Measurements from ENCODE around the gene HBA2. TPM values are rescaled to one million over a fixed set of nuclear protein-coding genes. Genes with fewer than 3 reads are reported as not detected.
"Not testable (repeated sequence)": the region's sequence is repeated elsewhere in the genome, so short reads cannot be mapped to it uniquely, and the experiment has no call there.

HBA2 gene
- total RNA-seq (ENCODE audit: low replicate concordance), result not detected in 2 replicates
- long read RNA-seq, result 0 reads

- not testable (repeated sequence) for H3K27ac Mint-ChIP-seq; H3K4me3 Mint-ChIP-seq; H3K4me1 Mint-ChIP-seq (ENCODE audit: unreplicated experiment); DNase-seq (ENCODE audit: extremely low spot score, unreplicated experiment); H3K36me3 Mint-ChIP-seq; H3K9me3 Mint-ChIP-seq
- H3K27me3 Mint-ChIP-seq, result peaks cover 77% of the 10 kb centered on the region
Measured at GRCh38 chr16:172374-172941, at the start of gene HBA2. HBA2 (plus strand) TSS chr16:172876; CDS start chr16:172913, 37 bp downstream.

DNA sequence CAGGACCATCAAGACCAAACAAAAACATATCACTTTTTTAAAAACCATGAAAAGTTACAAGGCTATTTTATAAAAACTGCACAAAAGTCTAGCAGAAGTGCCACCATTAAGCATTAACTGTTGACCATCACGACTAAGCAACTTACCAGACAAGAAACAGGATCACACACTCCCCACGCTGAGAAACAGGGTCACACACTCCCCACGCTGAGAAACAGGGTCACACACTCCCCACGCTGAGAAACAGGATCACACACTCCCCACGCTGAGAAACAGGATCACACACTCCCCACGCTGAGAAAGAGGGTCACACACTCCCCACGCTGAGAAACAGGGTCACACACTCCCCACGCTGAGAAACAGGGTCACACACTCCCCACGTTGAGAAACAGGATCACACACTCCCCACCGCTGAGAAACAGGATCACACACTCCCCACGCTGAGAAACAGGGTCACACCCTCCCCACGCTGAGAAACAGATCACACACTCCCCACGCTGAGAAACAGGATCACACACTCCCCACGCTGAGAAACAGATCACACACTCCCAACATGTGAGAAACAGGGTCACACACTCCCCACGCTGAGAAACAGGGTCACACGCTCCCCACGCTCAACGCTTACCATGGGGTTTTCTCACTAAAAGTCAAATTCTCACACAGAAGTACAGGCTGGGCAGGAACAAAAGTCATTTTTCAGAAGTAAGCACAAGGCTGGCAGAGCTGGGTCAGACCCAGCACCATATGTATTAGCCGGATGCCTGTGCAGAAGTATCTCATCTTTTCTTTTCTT lies 48.9 kb upstream of the HBA2 start:
- not testable (repeated sequence) for H3K27ac Mint-ChIP-seq; H3K9me3 Mint-ChIP-seq; H3K4me1 Mint-ChIP-seq (ENCODE audit: unreplicated experiment); H3K36me3 Mint-ChIP-seq; DNase-seq (ENCODE audit: extremely low spot score, unreplicated experiment); H3K4me3 Mint-ChIP-seq; H3K27me3 Mint-ChIP-seq

GRCh38 chr16:125011-125410 lies 47.7 kb upstream of the HBA2 start:
- no peaks in the 10 kb centered on the region for H3K4me1 Mint-ChIP-seq (ENCODE audit: unreplicated experiment)
- no peak overlapping the region for H3K27ac Mint-ChIP-seq
- no peak for DNase-seq (ENCODE audit: extremely low spot score, unreplicated experiment)
- no peaks in the 10 kb centered on the region for H3K27me3 Mint-ChIP-seq
- H3K9me3 Mint-ChIP-seq, result no peaks in the 10 kb centered on the region
- TF ChIP-seq, protein P1, sequence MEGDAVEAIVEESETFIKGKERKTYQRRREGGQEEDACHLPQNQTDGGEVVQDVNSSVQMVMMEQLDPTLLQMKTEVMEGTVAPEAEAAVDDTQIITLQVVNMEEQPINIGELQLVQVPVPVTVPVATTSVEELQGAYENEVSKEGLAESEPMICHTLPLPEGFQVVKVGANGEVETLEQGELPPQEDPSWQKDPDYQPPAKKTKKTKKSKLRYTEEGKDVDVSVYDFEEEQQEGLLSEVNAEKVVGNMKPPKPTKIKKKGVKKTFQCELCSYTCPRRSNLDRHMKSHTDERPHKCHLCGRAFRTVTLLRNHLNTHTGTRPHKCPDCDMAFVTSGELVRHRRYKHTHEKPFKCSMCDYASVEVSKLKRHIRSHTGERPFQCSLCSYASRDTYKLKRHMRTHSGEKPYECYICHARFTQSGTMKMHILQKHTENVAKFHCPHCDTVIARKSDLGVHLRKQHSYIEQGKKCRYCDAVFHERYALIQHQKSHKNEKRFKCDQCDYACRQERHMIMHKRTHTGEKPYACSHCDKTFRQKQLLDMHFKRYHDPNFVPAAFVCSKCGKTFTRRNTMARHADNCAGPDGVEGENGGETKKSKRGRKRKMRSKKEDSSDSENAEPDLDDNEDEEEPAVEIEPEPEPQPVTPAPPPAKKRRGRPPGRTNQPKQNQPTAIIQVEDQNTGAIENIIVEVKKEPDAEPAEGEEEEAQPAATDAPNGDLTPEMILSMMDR (conservative IDR thresholded peaks at IDR 0.05), result no peak
- no peak overlapping the region for H3K4me3 Mint-ChIP-seq
- H3K36me3 Mint-ChIP-seq, result no peaks in the 10 kb centered on the region

DNA sequence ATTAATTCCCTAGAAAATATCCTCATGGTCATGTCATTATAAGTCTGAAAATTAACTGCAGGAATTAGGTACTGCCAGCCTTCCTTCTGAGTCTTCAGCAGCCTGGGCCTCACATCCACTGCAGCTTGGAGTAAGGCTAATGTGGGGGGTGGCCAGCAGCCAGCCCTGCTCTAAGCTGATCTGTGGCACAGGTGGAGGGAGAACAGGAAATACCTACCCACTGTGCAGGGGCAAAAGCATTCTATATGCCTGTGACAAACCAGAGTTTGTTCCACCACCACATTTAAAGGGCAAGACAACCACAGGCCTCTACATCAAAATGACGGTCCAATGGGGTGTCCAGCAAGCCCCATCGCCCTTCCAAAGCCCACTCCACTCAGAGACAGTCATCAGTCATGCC lies 43.6 kb upstream of the HBA2 start:
- Mint-ChIP-seq H3K27ac (no peak overlapping the region), H3K27me3 (no peaks in the 10 kb centered on the region), H3K9me3 (no peaks in the 10 kb centered on the region), H3K4me3 (no peak overlapping the region), H3K4me1 (ENCODE audit: unreplicated experiment) (no peaks in the 10 kb centered on the region), H3K36me3 (peaks cover under 1% of the 10 kb centered on the region)
- TF ChIP-seq, protein P1 (conservative IDR thresholded peaks at IDR 0.05), result no peak
- no peak for DNase-seq (ENCODE audit: extremely low spot score, unreplicated experiment)

DNA sequence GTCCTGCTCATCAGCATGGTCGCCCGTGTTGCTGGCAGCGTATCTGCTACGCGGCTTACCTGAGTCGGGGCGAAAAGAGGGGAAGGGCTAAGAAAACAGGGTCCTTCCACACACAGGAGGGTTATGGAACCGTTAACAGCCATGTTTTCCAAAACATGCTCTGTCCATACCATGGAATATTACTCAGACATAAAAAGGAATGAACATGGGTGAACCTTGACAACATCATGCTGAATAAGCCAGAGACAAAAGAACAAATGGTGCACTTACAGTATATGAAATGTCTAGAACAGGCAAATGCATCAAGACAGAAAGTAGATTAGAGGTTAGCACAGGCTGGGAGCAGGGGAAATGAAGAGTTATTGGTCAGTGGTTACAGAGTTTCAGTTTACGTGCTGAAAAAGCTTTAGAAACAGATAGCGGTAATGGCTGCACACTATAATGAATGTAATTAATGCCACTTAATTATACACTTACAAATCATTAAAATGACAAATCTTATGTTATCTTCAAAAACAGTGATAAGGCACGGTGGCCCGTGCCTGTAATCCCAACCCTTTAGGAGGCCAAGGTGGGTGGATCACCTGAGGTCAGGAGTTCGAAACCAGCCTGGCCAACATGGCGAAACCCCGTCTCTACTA lies 42.0 kb upstream of the HBA2 start:
- H3K4me1 Mint-ChIP-seq (ENCODE audit: unreplicated experiment), result no peaks in the 10 kb centered on the region
- H3K9me3 Mint-ChIP-seq, result no peaks in the 10 kb centered on the region
- H3K4me3 Mint-ChIP-seq, result no peak overlapping the region
- DNase-seq (ENCODE audit: extremely low spot score, unreplicated experiment), result no peak
- H3K27me3 Mint-ChIP-seq, result no peaks in the 10 kb centered on the region
- H3K27ac Mint-ChIP-seq, result no peak overlapping the region
- peaks cover 4% of the 10 kb centered on the region for H3K36me3 Mint-ChIP-seq
- TF ChIP-seq, protein P1 (conservative IDR thresholded peaks at IDR 0.05), result no peak

DNA sequence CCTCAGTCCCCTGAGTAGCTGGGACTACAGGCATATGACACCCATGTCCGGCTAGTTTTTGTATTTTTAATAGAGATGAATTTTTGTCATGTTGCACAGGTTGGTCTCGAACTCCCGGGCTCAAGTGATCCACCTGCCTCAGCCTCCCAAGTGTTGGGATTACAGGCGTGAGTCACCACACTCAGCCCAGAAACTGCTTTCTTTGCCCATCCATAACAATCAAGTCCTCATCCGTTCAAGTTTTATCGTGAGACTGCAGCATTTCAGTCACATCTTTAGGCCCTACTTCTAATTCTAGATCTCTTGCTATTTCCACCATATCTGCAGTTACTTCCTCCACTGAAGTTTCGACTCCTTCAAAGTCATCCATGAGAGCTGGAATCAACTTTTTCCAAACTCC lies 40.6 kb upstream of the HBA2 start:
- no peak for DNase-seq (ENCODE audit: extremely low spot score, unreplicated experiment)
- TF ChIP-seq, protein P1 (conservative IDR thresholded peaks at IDR 0.05), result no peak
- H3K9me3 Mint-ChIP-seq, result no peaks in the 10 kb centered on the region
- no peaks in the 10 kb centered on the region for H3K27me3 Mint-ChIP-seq
- H3K4me1 Mint-ChIP-seq (ENCODE audit: unreplicated experiment), result peaks cover 6% of the 10 kb centered on the region
- H3K27ac Mint-ChIP-seq, result no peak overlapping the region
- H3K4me3 Mint-ChIP-seq, result no peak overlapping the region
- H3K36me3 Mint-ChIP-seq, result peaks cover 8% of the 10 kb centered on the region
